ENCODE measurements around the gene FAM114A2.

- TF ChIP-seq CTCF (IDR thresholded peaks at IDR 0.05 in 8 of 11, conservative IDR thresholded peaks at IDR 0.05 in 3 of 11) (no peak), POLR2A (IDR thresholded peaks at IDR 0.05) (no peak), POLR2AphosphoS5 (IDR thresholded peaks at IDR 0.05) (no peak)
Measured at GRCh38 chr5:153981905-153982605, 56.7 kb downstream of the FAM114A2 start.

Data from spleen (tissue), 7 donors.